ENCODE data around the gene AP3S2. TPM values are rescaled to one million over a fixed set of nuclear protein-coding genes. Genes with fewer than 3 reads are reported as not detected.

AP3S2 gene
- total RNA-seq, 1 experiment from 2014 or later = 35.7 TPM

- Mint-ChIP-seq H3K4me3 (no peak overlapping the region), H3K4me1 (no peaks in the 10 kb centered on the region), H3K9me3 (peaks cover 6% of the 10 kb centered on the region), H3K36me3 (peaks cover 20% of the 10 kb centered on the region), H3K27ac (no peak overlapping the region), H3K27me3 (ENCODE audit: low read depth) (no peaks in the 10 kb centered on the region)
- CTCF ChIA-PET = interaction anchor here (2.0 kb wide), 1 partner anchor 10 kb away, joined by 9 read pairs; no protein-coding TSS in a partner anchor
- DNase-seq (ENCODE audit: low spot score) = no peak
- POLR2A ChIA-PET = no interaction called here
- ATAC-seq = no peak
- no peak for TF ChIP-seq AFF4 (CRISPR knock-in tag; IDR thresholded peaks at IDR 0.05; ENCODE audit: borderline replicate concordance)
- TF ChIP-seq SMAD3 (CRISPR knock-in tag; IDR thresholded peaks at IDR 0.05; ENCODE audit: borderline replicate concordance) = no peak
- no peak for TF ChIP-seq FOXP1 (CRISPR knock-in tag; IDR thresholded peaks at IDR 0.05; ENCODE audit: borderline replicate concordance)
- no peak for TF ChIP-seq ATF2 (CRISPR knock-in tag; IDR thresholded peaks at IDR 0.05; ENCODE audit: borderline replicate concordance, low read depth)
- TF ChIP-seq ELF4 (CRISPR knock-in tag; IDR thresholded peaks at IDR 0.05; ENCODE audit: low read depth) = no peak
- no peak for TF ChIP-seq FOXJ3 (CRISPR knock-in tag; IDR thresholded peaks at IDR 0.05; ENCODE audit: borderline replicate concordance)
Observed at GRCh38 chr15:89864958-89865739, 28.6 kb downstream of the AP3S2 start.

GRCh38 chr15:89863918-89864317 lies 29.9 kb downstream of the AP3S2 start:
- TF ChIP-seq TCF7 (CRISPR knock-in tag; IDR thresholded peaks at IDR 0.05; ENCODE audit: low read depth) (no peak), CREM (CRISPR knock-in tag; IDR thresholded peaks at IDR 0.05) (no peak), GRHL2 (CRISPR knock-in tag; IDR thresholded peaks at IDR 0.05; ENCODE audit: insufficient replicate concordance, severe bottlenecking) (no peak), CDX4 (CRISPR knock-in tag; IDR thresholded peaks at IDR 0.05; ENCODE audit: borderline replicate concordance) (no peak), NR3C1 (CRISPR knock-in tag; conservative IDR thresholded peaks at IDR 0.05; ENCODE audit: low read depth) (no peak), ZNF121 (CRISPR knock-in tag; IDR thresholded peaks at IDR 0.05) (no peak), ZNF263 (CRISPR knock-in tag; IDR thresholded peaks at IDR 0.05; ENCODE audit: low read depth) (no peak), MLX (CRISPR knock-in tag; IDR thresholded peaks at IDR 0.05) (no peak)
- TF ChIP-seq, protein P1, sequence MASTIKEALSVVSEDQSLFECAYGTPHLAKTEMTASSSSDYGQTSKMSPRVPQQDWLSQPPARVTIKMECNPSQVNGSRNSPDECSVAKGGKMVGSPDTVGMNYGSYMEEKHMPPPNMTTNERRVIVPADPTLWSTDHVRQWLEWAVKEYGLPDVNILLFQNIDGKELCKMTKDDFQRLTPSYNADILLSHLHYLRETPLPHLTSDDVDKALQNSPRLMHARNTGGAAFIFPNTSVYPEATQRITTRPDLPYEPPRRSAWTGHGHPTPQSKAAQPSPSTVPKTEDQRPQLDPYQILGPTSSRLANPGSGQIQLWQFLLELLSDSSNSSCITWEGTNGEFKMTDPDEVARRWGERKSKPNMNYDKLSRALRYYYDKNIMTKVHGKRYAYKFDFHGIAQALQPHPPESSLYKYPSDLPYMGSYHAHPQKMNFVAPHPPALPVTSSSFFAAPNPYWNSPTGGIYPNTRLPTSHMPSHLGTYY (CRISPR knock-in tag; IDR thresholded peaks at IDR 0.05) = no peak
- TF ChIP-seq, protein P2, sequence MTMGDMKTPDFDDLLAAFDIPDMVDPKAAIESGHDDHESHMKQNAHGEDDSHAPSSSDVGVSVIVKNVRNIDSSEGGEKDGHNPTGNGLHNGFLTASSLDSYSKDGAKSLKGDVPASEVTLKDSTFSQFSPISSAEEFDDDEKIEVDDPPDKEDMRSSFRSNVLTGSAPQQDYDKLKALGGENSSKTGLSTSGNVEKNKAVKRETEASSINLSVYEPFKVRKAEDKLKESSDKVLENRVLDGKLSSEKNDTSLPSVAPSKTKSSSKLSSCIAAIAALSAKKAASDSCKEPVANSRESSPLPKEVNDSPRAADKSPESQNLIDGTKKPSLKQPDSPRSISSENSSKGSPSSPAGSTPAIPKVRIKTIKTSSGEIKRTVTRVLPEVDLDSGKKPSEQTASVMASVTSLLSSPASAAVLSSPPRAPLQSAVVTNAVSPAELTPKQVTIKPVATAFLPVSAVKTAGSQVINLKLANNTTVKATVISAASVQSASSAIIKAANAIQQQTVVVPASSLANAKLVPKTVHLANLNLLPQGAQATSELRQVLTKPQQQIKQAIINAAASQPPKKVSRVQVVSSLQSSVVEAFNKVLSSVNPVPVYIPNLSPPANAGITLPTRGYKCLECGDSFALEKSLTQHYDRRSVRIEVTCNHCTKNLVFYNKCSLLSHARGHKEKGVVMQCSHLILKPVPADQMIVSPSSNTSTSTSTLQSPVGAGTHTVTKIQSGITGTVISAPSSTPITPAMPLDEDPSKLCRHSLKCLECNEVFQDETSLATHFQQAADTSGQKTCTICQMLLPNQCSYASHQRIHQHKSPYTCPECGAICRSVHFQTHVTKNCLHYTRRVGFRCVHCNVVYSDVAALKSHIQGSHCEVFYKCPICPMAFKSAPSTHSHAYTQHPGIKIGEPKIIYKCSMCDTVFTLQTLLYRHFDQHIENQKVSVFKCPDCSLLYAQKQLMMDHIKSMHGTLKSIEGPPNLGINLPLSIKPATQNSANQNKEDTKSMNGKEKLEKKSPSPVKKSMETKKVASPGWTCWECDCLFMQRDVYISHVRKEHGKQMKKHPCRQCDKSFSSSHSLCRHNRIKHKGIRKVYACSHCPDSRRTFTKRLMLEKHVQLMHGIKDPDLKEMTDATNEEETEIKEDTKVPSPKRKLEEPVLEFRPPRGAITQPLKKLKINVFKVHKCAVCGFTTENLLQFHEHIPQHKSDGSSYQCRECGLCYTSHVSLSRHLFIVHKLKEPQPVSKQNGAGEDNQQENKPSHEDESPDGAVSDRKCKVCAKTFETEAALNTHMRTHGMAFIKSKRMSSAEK (CRISPR knock-in tag; IDR thresholded peaks at IDR 0.05; ENCODE audit: borderline replicate concordance) = no peak
- H3K4me3 Mint-ChIP-seq = no peak overlapping the region
- H3K9me3 Mint-ChIP-seq = no peaks in the 10 kb centered on the region
- ChIA-PET POLR2A (no interaction called here), CTCF (interaction anchor here (0.6 to 2.0 kb wide), 2 partner anchors 12 to 189 kb away, joined by 3 to 9 read pairs; no protein-coding TSS in a partner anchor)
- H3K4me1 Mint-ChIP-seq = no peaks in the 10 kb centered on the region
- no peaks in the 10 kb centered on the region for H3K27me3 Mint-ChIP-seq (ENCODE audit: low read depth)
- H3K27ac Mint-ChIP-seq = no peak overlapping the region
- H3K36me3 Mint-ChIP-seq = peaks cover 14% of the 10 kb centered on the region
- ATAC-seq (no peak), DNase-seq (ENCODE audit: low spot score) (no peak)
